B cell (primary cell): ENCODE data around the gene DTWD2. TPM values are rescaled to one million over a fixed set of nuclear protein-coding genes. Genes with fewer than 3 reads are reported as not detected.

Experiments used
- ATAC-seq: fragments of 200-7000 bp; cut with Tn5 transposase; one replicate; pipeline ENCODE4 v1.10.0; 2021; ENCODE audit warnings: low read depth, mild to moderate bottlenecking, moderate number of reproducible peaks, moderate library complexity
- CTCF ChIA-PET: fragments of 350-600 bp; sonication (Branson Sonifier 250); formaldehyde crosslinking; loops from one replicate; lab custom pipeline; 2021; ENCODE audit warnings: antibody characterized with exemption, inconsistent platforms; lab: Charles Lee
- POLR2A ChIA-PET: fragments of 350-600 bp; sonication (Branson Sonifier 250); formaldehyde crosslinking; loops from one replicate; lab custom pipeline; 2021; ENCODE audit warnings: antibody characterized with exemption; lab: Charles Lee
- DNase-seq: peaks from one replicate; pipeline ENCODE4 v3.0.0; 2013
- H2AFZ ChIP-seq: 2 replicates; pipeline ENCODE4 v1.6.1; 2012; ENCODE audit warnings: mild to moderate bottlenecking, low read depth, low read length; ENCODE audit not compliant: insufficient read depth, poor library complexity, severe bottlenecking
- H3K27ac ChIP-seq, 2 donors: 1 replicate in 1 of 2; 2 replicates in 1 of 2; pipeline ENCODE4 v1.5.1; 2012 to 2013; ENCODE audit warnings: low read length in 2 of 2, mild to moderate bottlenecking in 2 of 2, moderate library complexity in 1 of 2
- H3K27me3 ChIP-seq, 4 experiments: fragments of 200-600 bp in 1 of 4; sonication (generic) in 1 of 4; replicated peaks in 1 of 4; 1 replicate in 2 of 4; 2 replicates in 2 of 4; pipeline versions ENCODE4 v1.6.1 to v1.7.0; 2013 to 2016; ENCODE audit warnings: low read length in 3 of 4, mild to moderate bottlenecking in 2 of 4, mixed read lengths in 1 of 4, moderate library complexity in 1 of 4; ENCODE audit not compliant: insufficient read depth in 4 of 4, control insufficient read depth in 3 of 4; ENCODE audit errors: control extremely low read depth in 1 of 4
- H3K36me3 ChIP-seq, 2 experiments: replicated peaks in 1 of 2; 1 replicate in 1 of 2; 2 replicates in 1 of 2; pipeline versions ENCODE4 v1.6.1 to v1.7.1; 2013; ENCODE audit warnings: low read length in 1 of 2; ENCODE audit not compliant: insufficient read depth in 2 of 2, control insufficient read depth in 1 of 2; ENCODE audit errors: control extremely low read depth in 1 of 2, extremely low read depth in 1 of 2
- H3K4me1 ChIP-seq, 2 donors: fragments of 200-600 bp in 1 of 2; sonication (generic) in 1 of 2; 1 replicate in 1 of 2; 2 replicates in 1 of 2; pipeline versions ENCODE4 v1.5.1 to v1.6.1; 2013 to 2017; ENCODE audit warnings: low read length in 2 of 2; ENCODE audit not compliant: control insufficient read depth in 2 of 2, insufficient read depth in 2 of 2
- H3K4me2 ChIP-seq: replicated peaks from 2 replicates; pipeline ENCODE3; 2012; ENCODE audit warnings: mild to moderate bottlenecking, low read depth, low read length; ENCODE audit not compliant: poor library complexity, severe bottlenecking
- H3K4me3 ChIP-seq, 5 experiments: fragments of 200-600 bp in 1 of 5; sonication (generic) in 1 of 5; 1 replicate in 3 of 5; 2 replicates in 2 of 5; pipeline versions ENCODE4 v1.5.1 to v1.7.0; 2011 to 2016; ENCODE audit warnings: low read length in 4 of 5, mild to moderate bottlenecking in 4 of 5, low read depth in 2 of 5, control low read depth in 1 of 5, moderate library complexity in 1 of 5; ENCODE audit not compliant: insufficient read depth in 1 of 5; ENCODE audit errors: control extremely low read depth in 1 of 5, extremely low read depth in 1 of 5
- H3K79me2 ChIP-seq: fragments of 200-600 bp; sonication (generic); one replicate; pipeline ENCODE4 v1.6.0; 2016; ENCODE audit warnings: low read length; ENCODE audit not compliant: control insufficient read depth, insufficient read depth
- H3K9ac ChIP-seq: fragments of 200-600 bp; sonication (generic); 2 replicates; pipeline ENCODE4 v1.6.1; 2017; ENCODE audit warnings: mild to moderate bottlenecking, low read length, moderate library complexity
- H3K9me3 ChIP-seq, 3 donors: one replicate each; pipeline versions ENCODE4 v1.6.1 to v1.7.1; 2013; ENCODE audit warnings: low read length in 2 of 3; ENCODE audit not compliant: control insufficient read depth in 2 of 3, insufficient read depth in 1 of 3; ENCODE audit errors: control extremely low read depth in 1 of 3
- H4K20me1 ChIP-seq: 2 replicates; pipeline ENCODE4 v1.6.0; 2012; ENCODE audit warnings: mild to moderate bottlenecking, low read length; ENCODE audit not compliant: insufficient read depth, control insufficient read depth, poor library complexity, severe bottlenecking
- H3K27ac Mint-ChIP-seq: one replicate; pipeline ENCODE4 v1.8.0; 2021; ENCODE audit warnings: mixed read lengths
- H3K27me3 Mint-ChIP-seq: one replicate; pipeline ENCODE4 v1.8.0; 2021; ENCODE audit warnings: mixed read lengths
- H3K4me1 Mint-ChIP-seq: one replicate; pipeline ENCODE4 v1.8.0; 2021; ENCODE audit warnings: mixed read lengths
- H3K4me3 Mint-ChIP-seq: one replicate; pipeline ENCODE4 v1.8.0; 2021; ENCODE audit warnings: mixed read lengths
- H3K9me3 Mint-ChIP-seq: one replicate; pipeline ENCODE4 v1.8.0; 2022; ENCODE audit warnings: mixed read lengths; ENCODE audit not compliant: insufficient read depth
- CTCF ChIP-seq: fragments of 200-600 bp; IDR thresholded peaks from one replicate; pipeline ENCODE4 v1.8.0; 2022; ENCODE audit warnings: antibody characterized with exemption, mild to moderate bottlenecking
- EZH2 ChIP-seq: IDR thresholded peaks from 2 replicates; pipeline ENCODE4 v1.6.1; 2012; ENCODE audit warnings: borderline replicate concordance, low read depth, mild to moderate bottlenecking, moderate library complexity, low read length; ENCODE audit not compliant: insufficient read depth, poor library complexity, severe bottlenecking
- WGBS: methylation state at CpG from one replicate; pipeline ENCODE4 v1.1.5; 2013; ENCODE audit warnings: missing lambda C conversion rate; ENCODE audit not compliant: insufficient coverage; 5-methylcytosine and 5-hydroxymethylcytosine counted together
- intact Hi-C: fragments of 100-400 bp; cut with micrococcal nuclease; formaldehyde crosslinking; loops from one replicate; pipeline ENCODE4 v1.10.0; 2022
- polyA plus RNA-seq: library from polyadenylated mRNA; depleted of rRNA; stranded (reverse); fragments of >200 nt; gene quantifications from 2 replicates; pipeline ENCODE4 v1.2.3, GENCODE V29; 2012
- total RNA-seq, 2 donors: library from RNA; stranded (reverse); fragments of 120-200 nt in 1 of 2; gene quantifications; 1 replicate in 1 of 2; 2 replicates in 1 of 2; pipeline versions ENCODE4 v1.2.3 to v1.2.4, GENCODE V29; 2013 to 2022

The DTWD2 gene
- total and polyA plus RNA-seq, 2 donors (not counting 1 experiment from before 2014, with no cell fraction given) = 3.7 to 6.0 TPM

- no peak overlapping the region for H3K4me3 ChIP-seq
- no peak overlapping the region for H3K4me2 ChIP-seq
- no peak overlapping the region for H3K27ac ChIP-seq
- H3K27ac Mint-ChIP-seq = no peak overlapping the region
- no peaks in the 10 kb centered on the region for H4K20me1 ChIP-seq
- no peaks in the 10 kb centered on the region for H3K79me2 ChIP-seq
- H3K4me1 ChIP-seq = no peaks in the 10 kb centered on the region
- H3K36me3 ChIP-seq = no peaks in the 10 kb centered on the region
- no peak overlapping the region for H3K4me3 Mint-ChIP-seq
- no peaks in the 10 kb centered on the region for H3K9me3 Mint-ChIP-seq
- H3K9me3 ChIP-seq = no peaks in the 10 kb centered on the region
- H3K9ac ChIP-seq = no peak overlapping the region
- no peak overlapping the region for H2AFZ ChIP-seq
- H3K27me3 ChIP-seq = no peaks in the 10 kb centered on the region
- peaks cover 3% of the 10 kb centered on the region for H3K4me1 Mint-ChIP-seq
- ChIA-PET POLR2A (no interaction called here), CTCF (no interaction called here)
- no peaks in the 10 kb centered on the region for H3K27me3 Mint-ChIP-seq
- no peak for DNase-seq
- no peak for ATAC-seq
- TF ChIP-seq EZH2 (no peak), CTCF (no peak)
- intact Hi-C loops = no loop called here
Observed at GRCh38 chr5:118902656-118903438, 85.5 kb downstream of the DTWD2 start.

GRCh38 chr5:118894709-118895108 is 93.6 kb downstream of the DTWD2 start:
- H4K20me1 ChIP-seq = no peaks in the 10 kb centered on the region
- no peak overlapping the region for H2AFZ ChIP-seq
- ChIA-PET POLR2A (no interaction called here), CTCF (no interaction called here)
- H3K9me3 ChIP-seq = no peaks in the 10 kb centered on the region
- Mint-ChIP-seq H3K4me1 (no peaks in the 10 kb centered on the region), H3K27me3 (no peaks in the 10 kb centered on the region), H3K27ac (no peak overlapping the region), H3K4me3 (no peak overlapping the region), H3K9me3 (no peaks in the 10 kb centered on the region)
- H3K27me3 ChIP-seq = no peaks in the 10 kb centered on the region
- H3K36me3 ChIP-seq = peaks cover 0 to 1% of the 10 kb centered on the region in 2 experiments
- H3K9ac ChIP-seq = no peak overlapping the region
- H3K4me2 ChIP-seq = no peak overlapping the region
- TF ChIP-seq EZH2 (no peak), CTCF (no peak)
- H3K4me3 ChIP-seq = no peak overlapping the region
- H3K4me1 ChIP-seq = no peaks in the 10 kb centered on the region
- WGBS = no CpG with 5 or more reads among the region's 1 CpG
- intact Hi-C loops = no loop called here
- no peak overlapping the region for H3K27ac ChIP-seq
- H3K79me2 ChIP-seq = no peaks in the 10 kb centered on the region
- ATAC-seq (no peak), DNase-seq (no peak)
